K562 (cell line): ENCODE results near the gene TARBP2. TPM values are rescaled to one million over a fixed set of nuclear protein-coding genes. Genes with fewer than 3 reads are reported as not detected.

ENCODE experiments used
- ATAC-seq: fragments of 200-7000 bp; cut with Tn5 transposase; 3 replicates; pipeline ENCODE4 v1.9.1; 2020; ENCODE audit warnings: moderate library complexity
- BruUV-seq: library from RNA; stranded (reverse); fragments of 400-500 nt; replicated peaks from 2 replicates; lab custom pipeline; 2021; lab: Mats Ljungman, UMichigan
- CTCF ChIA-PET: fragments of 300-600 bp; formaldehyde crosslinking; extraction: SDS; loops from one replicate; lab custom pipeline; 2021; ENCODE audit warnings: low intra/inter-chr PET ratio; lab: Yijun Ruan, JAX
- POLR2A ChIA-PET: fragments of 300-600, 350-650 bp; sonication (Branson Sonifier 250); formaldehyde crosslinking; extraction: SDS; loops from one replicate; lab custom pipeline; 2021; ENCODE audit warnings: antibody characterized with exemption, inconsistent platforms; lab: Yijun Ruan, JAX
- DNase-seq, 4 experiments: peaks; one replicate each; pipeline versions ENCODE4 v3.0.0 to v3.0.0-alpha.2; 2011 to 2018; ENCODE audit warnings: low spot score in 3 of 4, mixed read lengths in 3 of 4; ENCODE audit errors: extremely low read depth in 1 of 4
- FAIRE-seq: peaks from 2 replicates; lab custom pipeline; 2011; peaks lifted over from hg19 to GRCh38; lab: Jason Lieb, UNC
- H2AFZ ChIP-seq: 2 replicates; pipeline ENCODE4 v1.6.0; 2011; ENCODE audit warnings: low read depth, low read length, control low read depth, inconsistent platforms
- H3K27ac ChIP-seq: fragments of 200-600 bp; 3 replicates; pipeline ENCODE4 v1.8.0; 2011; ENCODE audit warnings: low read depth, mild to moderate bottlenecking, control low read depth, inconsistent platforms, low read length, moderate library complexity, mixed read lengths; ENCODE audit errors: extremely low read depth
- H3K27me3 ChIP-seq, 2 experiments: fragments of 300-600 bp in 1 of 2; 2 replicates in 1 of 2; 3 replicates in 1 of 2; pipeline versions ENCODE4 v1.6.0 to v1.8.0; 2011; ENCODE audit warnings: inconsistent platforms in 2 of 2, low read length in 2 of 2, mild to moderate bottlenecking in 1 of 2, mixed read lengths in 1 of 2, moderate library complexity in 1 of 2; ENCODE audit not compliant: control insufficient read depth in 2 of 2, insufficient read depth in 2 of 2
- H3K36me3 ChIP-seq: fragments of 300-600 bp; 3 replicates; pipeline ENCODE4 v1.8.0; 2011; ENCODE audit warnings: mild to moderate bottlenecking, low read length, inconsistent platforms; ENCODE audit not compliant: control insufficient read depth, insufficient read depth
- H3K4me1 ChIP-seq, 2 experiments: fragments of 200-600 bp in 1 of 2; replicated peaks in 1 of 2; 2 replicates in 1 of 2; 3 replicates in 1 of 2; pipeline versions ENCODE4 v1.5.1 to v1.8.0; 2011; ENCODE audit warnings: inconsistent platforms in 2 of 2, low read length in 2 of 2, mild to moderate bottlenecking in 1 of 2, mixed read lengths in 1 of 2, moderate library complexity in 1 of 2; ENCODE audit not compliant: control insufficient read depth in 2 of 2, insufficient read depth in 2 of 2
- H3K4me2 ChIP-seq: 2 replicates; pipeline ENCODE4 v1.6.1; 2011; ENCODE audit warnings: low read length, control low read depth, inconsistent platforms, mixed read lengths; ENCODE audit not compliant: insufficient read depth
- H3K4me3 ChIP-seq: fragments of 200-600 bp; sonication (generic), shearing (Covaris generic); 2 replicates; pipeline ENCODE4 v1.5.1; 2016; ENCODE audit warnings: control low read depth, inconsistent platforms
- H3K79me2 ChIP-seq: fragments of 200-600 bp; 3 replicates; pipeline ENCODE4 v1.8.0; 2011; ENCODE audit warnings: low read length, inconsistent platforms; ENCODE audit not compliant: control insufficient read depth, insufficient read depth
- H3K9ac ChIP-seq, 2 experiments: 2 replicates each; pipeline versions ENCODE4 v1.6.0 to v1.6.1; 2011; ENCODE audit warnings: low read depth in 2 of 2, low read length in 2 of 2, control low read depth in 1 of 2, inconsistent platforms in 1 of 2, mild to moderate bottlenecking in 1 of 2, mixed read lengths in 1 of 2; ENCODE audit not compliant: insufficient read depth in 1 of 2
- H3K9me1 ChIP-seq: one replicate; pipeline ENCODE4 v1.6.0; 2011; ENCODE audit warnings: inconsistent platforms, mild to moderate bottlenecking, low read length, moderate library complexity; ENCODE audit not compliant: control insufficient read depth, insufficient read depth
- H3K9me3 ChIP-seq: replicated peaks from 2 replicates; pipeline ENCODE4 v1.5.1; 2011; ENCODE audit warnings: low read depth, low read length, inconsistent platforms; ENCODE audit not compliant: control insufficient read depth, insufficient read depth
- H4K20me1 ChIP-seq: replicated peaks from 2 replicates; pipeline ENCODE4 v1.6.1; 2011; ENCODE audit warnings: low read length, inconsistent platforms, mixed read lengths; ENCODE audit not compliant: control insufficient read depth, insufficient read depth
- CEBPG ChIP-seq, 3 experiments: fragments of 200-800 bp in 1 of 3; sonication (Bioruptor generic) in 1 of 3; sonication (generic) in 1 of 3; formaldehyde crosslinking in 1 of 3; IDR thresholded peaks in 2 of 3; conservative IDR thresholded peaks in 1 of 3; 2 replicates each; pipeline versions ENCODE4 v1.6.1 to v1.8.0; 2016 to 2022; ENCODE audit warnings: missing compliant biosample characterization in 2 of 3, missing genetic modification characterization in 2 of 3, mild to moderate bottlenecking in 1 of 3, missing genetic modification reagents in 1 of 3
- HMG20B ChIP-seq: fragments of 250-450 bp; sonication (Bioruptor Pico); IDR thresholded peaks from 2 replicates; pipeline ENCODE4 v1.5.0; 2021; ENCODE audit warnings: mild to moderate bottlenecking
- MAFF ChIP-seq: IDR thresholded peaks from 2 replicates; pipeline ENCODE4 v1.6.1; 2012; ENCODE audit warnings: low read length, improper control_type of control experiment
- SMC3 ChIP-seq: conservative IDR thresholded peaks from 2 replicates; pipeline ENCODE4 v1.6.1; 2011; ENCODE audit warnings: low read depth, low read length, improper control_type of control experiment; ENCODE audit not compliant: insufficient read depth
- ZNF316 ChIP-seq: fragments of 450-650 bp; IDR thresholded peaks from 2 replicates; pipeline ENCODE4 v1.6.1; 2016
- WGBS: fragments of 100-300 bp; shearing (Covaris generic); methylation state at CpG from one replicate; pipeline ENCODE4 v1.1.6; 2016; ENCODE audit warnings: low coverage, mixed read lengths; ENCODE audit not compliant: insufficient coverage; ENCODE audit errors: missing lambda C conversion rate; 5-methylcytosine and 5-hydroxymethylcytosine counted together
- in situ Hi-C: fragments of 300-500 bp; cut with MboI; formaldehyde crosslinking; loops from 4 replicates; pipeline ENCODE4 v1.15.0; 2018; ENCODE audit warnings: inconsistent platforms, mixed read lengths
- intact Hi-C: fragments of 100-400 bp; cut with micrococcal nuclease; formaldehyde crosslinking; loops from 2 replicates; pipeline ENCODE4 v1.14.2; 2022
- polyA plus RNA-seq, 8 experiments: library from polyadenylated mRNA; depleted of rRNA in 4 of 8; stranded (reverse) in 5 of 8; unstranded in 3 of 8; fragments of >200 nt; fragmentation: Nextera tagmentation in 2 of 8; fragmentation: Illumina TruSeq in 1 of 8; extraction: Ambion mirVana in 2 of 8; extraction: Trizol in 1 of 8; gene quantifications; 2 replicates each; pipeline versions ENCODE4 v1.2.1 to v1.2.3, GENCODE V29; 2011 to 2014; ENCODE audit warnings: inconsistent platforms in 1 of 8, missing spikeins in 1 of 8
- total RNA-seq, 7 experiments: library from RNA; depleted of rRNA in 6 of 7; stranded (reverse); fragments of >200 nt in 6 of 7; fragmentation: Illumina TruSeq in 2 of 7; extraction: Trizol in 2 of 7; gene quantifications; 2 replicates each; pipeline versions ENCODE4 v1.2.1 to v1.2.3, GENCODE V29; 2011 to 2021; ENCODE audit warnings: low replicate concordance in 1 of 7
- TF ChIP-seq, protein P1 (sequence below), 2 experiments: IDR thresholded peaks in 1 of 2; conservative IDR thresholded peaks in 1 of 2; 2 replicates each; pipeline ENCODE4 v1.6.1; 2016; ENCODE audit warnings: low read depth in 2 of 2, mild to moderate bottlenecking in 1 of 2, missing compliant biosample characterization in 1 of 2, missing genetic modification characterization in 1 of 2, moderate library complexity in 1 of 2
- TF ChIP-seq, protein P2 (sequence below): fragments of 450-650 bp; IDR thresholded peaks from 2 replicates; pipeline ENCODE4 v1.6.1; 2016; ENCODE audit warnings: low read depth

The TARBP2 gene
- total and polyA plus RNA-seq, 9 of the 15 experiments (the other 6 are each of a cell fraction or from before 2014, with no cell fraction given), result 5.6 to 69.0 (median 44.6) TPM

DNA sequence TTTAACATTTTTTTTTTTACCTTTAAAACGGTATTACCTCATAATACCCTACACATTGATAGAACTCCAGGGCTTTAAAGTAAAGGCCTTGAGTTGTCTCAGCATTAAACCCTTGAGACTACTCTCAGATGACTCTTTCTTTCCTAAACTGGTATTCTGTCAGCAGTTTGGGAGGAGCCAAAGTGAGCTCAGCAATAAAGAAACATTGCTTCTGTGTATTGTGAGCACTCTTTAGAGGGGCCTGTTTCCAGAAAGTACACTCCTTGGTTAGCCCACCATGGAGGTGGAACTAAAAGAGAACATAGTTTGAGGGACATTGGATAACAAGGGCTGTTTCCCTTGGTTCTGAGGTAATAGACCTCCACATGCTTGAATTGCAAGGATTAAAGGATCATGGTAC, 22.2 kb upstream of the TARBP2 start (continued):
- TF ChIP-seq, protein P1, sequence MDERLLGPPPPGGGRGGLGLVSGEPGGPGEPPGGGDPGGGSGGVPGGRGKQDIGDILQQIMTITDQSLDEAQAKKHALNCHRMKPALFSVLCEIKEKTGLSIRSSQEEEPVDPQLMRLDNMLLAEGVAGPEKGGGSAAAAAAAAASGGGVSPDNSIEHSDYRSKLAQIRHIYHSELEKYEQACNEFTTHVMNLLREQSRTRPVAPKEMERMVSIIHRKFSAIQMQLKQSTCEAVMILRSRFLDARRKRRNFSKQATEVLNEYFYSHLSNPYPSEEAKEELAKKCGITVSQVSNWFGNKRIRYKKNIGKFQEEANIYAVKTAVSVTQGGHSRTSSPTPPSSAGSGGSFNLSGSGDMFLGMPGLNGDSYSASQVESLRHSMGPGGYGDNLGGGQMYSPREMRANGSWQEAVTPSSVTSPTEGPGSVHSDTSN (CRISPR knock-in tag; IDR thresholded peaks at IDR 0.05; ENCODE audit: low read depth), result no peak
- TF ChIP-seq, protein P1 (tag; conservative IDR thresholded peaks at IDR 0.05; ENCODE audit: low read depth), result no peak
- TF ChIP-seq, all 486 proteins: peak for 1

DNA sequence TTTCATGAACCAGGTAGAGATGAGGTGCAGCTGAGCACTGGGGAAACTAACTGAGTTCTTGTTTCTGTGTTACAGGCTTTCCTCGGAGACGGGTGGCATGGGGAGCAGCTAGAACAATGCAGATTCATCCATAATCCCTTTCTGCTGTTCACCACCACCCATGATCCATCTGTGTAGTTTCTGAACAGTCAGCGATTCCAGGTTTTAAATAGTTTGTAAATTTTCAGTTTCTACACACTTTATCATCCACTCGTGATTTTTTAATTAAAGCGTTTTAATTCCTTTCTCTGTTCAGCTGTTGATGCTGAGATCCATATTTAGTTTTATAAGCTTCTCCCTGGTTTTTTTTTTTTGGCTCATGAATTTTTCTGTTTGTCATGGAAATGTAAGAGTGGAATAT, 21.8 kb upstream of the TARBP2 start:
- intact Hi-C loops (no loop called here), in situ Hi-C loops (no loop called here)
- Histone ChIP-seq H2AFZ (no peak overlapping the region), H3K9me3 (no peaks in the 10 kb centered on the region), H3K4me2 (no peak overlapping the region), H3K9ac (no peak overlapping the region), H3K36me3 (peaks cover 95% of the 10 kb centered on the region), H3K4me3 (no peak overlapping the region), H4K20me1 (peaks cover 29% of the 10 kb centered on the region), H3K27ac (no peak overlapping the region), H3K4me1 (peaks cover 0 to 11% of the 10 kb centered on the region in 2 experiments; a peak in 3 of 5 replicates), H3K9me1 (peaks cover 3% of the 10 kb centered on the region), H3K79me2 (peaks cover 36% of the 10 kb centered on the region), H3K27me3 (no peaks in the 10 kb centered on the region)
- BruUV-seq, result no TSS peak
- POLR2A ChIA-PET, result interaction anchor here (0.7 to 2.4 kb wide), 4 partner anchors 10 to 127 kb away, joined by 3 to 13 read pairs (median 6); partner anchors contain the start of gene TARBP2
- WGBS, result 91% methylated on average over 5 of the region's 5 CpGs
- no peak for DNase-seq
- FAIRE-seq, result peak; percentile 15
- ATAC-seq, result no peak
- CTCF ChIA-PET, result interaction anchor here (0.7 kb wide), 1 partner anchor 432 kb away, joined by 4 read pairs; no protein-coding TSS in a partner anchor
- TF ChIP-seq MAFF (peak; percentile 31; the same call in 1 of the 2 replicates), HMG20B (CRISPR knock-in tag) (no peak), SMC3 (no peak), ZNF316 (peak; percentile 81), CEBPG (CRISPR knock-in tag; IDR thresholded peaks at IDR 0.05) (no peak), CEBPG (tag; conservative IDR thresholded peaks at IDR 0.05 in 1 of 2, IDR thresholded peaks at IDR 0.05 in 1 of 2) (no peak)
- TF ChIP-seq, protein P2, sequence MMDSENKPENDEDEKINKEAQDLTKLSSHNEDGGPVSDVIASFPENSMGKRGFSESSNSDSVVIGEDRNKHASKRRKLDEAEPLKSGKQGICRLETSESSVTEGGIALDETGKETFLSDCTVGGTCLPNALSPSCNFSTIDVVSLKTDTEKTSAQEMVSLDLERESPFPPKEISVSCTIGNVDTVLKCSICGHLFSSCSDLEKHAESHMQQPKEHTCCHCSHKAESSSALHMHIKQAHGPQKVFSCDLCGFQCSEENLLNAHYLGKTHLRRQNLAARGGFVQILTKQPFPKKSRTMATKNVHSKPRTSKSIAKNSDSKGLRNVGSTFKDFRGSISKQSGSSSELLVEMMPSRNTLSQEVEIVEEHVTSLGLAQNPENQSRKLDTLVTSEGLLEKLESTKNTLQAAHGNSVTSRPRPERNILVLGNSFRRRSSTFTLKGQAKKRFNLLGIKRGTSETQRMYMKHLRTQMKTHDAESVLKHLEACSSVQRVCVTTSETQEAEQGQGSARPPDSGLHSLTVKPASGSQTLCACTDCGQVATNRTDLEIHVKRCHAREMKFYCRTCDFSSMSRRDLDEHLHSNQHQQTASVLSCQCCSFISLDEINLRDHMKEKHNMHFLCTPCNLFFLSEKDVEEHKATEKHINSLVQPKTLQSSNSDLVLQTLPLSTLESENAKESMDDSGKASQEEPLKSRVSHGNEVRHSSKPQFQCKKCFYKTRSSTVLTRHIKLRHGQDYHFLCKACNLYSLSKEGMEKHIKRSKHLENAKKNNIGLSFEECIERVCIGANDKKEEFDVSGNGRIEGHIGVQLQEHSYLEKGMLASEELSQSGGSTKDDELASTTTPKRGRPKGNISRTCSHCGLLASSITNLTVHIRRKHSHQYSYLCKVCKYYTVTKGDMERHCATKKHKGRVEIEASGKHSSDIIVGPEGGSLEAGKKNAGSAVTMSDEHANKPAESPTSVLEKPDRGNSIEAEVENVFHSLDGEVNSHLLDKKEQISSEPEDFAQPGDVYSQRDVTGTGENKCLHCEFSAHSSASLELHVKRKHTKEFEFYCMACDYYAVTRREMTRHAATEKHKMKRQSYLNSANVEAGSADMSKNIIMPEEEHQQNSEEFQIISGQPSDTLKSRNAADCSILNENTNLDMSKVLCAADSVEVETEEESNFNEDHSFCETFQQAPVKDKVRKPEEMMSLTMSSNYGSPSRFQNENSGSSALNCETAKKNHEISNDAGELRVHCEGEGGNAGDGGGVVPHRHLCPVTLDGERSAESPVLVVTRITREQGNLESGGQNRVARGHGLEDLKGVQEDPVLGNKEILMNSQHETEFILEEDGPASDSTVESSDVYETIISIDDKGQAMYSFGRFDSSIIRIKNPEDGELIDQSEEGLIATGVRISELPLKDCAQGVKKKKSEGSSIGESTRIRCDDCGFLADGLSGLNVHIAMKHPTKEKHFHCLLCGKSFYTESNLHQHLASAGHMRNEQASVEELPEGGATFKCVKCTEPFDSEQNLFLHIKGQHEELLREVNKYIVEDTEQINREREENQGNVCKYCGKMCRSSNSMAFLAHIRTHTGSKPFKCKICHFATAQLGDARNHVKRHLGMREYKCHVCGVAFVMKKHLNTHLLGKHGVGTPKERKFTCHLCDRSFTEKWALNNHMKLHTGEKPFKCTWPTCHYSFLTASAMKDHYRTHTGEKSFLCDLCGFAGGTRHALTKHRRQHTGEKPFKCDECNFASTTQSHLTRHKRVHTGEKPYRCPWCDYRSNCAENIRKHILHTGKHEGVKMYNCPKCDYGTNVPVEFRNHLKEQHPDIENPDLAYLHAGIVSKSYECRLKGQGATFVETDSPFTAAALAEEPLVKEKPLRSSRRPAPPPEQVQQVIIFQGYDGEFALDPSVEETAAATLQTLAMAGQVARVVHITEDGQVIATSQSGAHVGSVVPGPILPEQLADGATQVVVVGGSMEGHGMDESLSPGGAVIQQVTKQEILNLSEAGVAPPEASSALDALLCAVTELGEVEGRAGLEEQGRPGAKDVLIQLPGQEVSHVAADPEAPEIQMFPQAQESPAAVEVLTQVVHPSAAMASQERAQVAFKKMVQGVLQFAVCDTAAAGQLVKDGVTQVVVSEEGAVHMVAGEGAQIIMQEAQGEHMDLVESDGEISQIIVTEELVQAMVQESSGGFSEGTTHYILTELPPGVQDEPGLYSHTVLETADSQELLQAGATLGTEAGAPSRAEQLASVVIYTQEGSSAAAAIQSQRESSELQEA, result no peak
